Measurements from ENCODE around the gene ATP9B.

ATP9B gene

GRCh38 chr18:79210002-79210910, 141.1 kb downstream of the ATP9B start:
- no peak for TF ChIP-seq CTCF (IDR thresholded peaks at IDR 0.05; ENCODE audit: low read depth, low read length)
- H3K27me3 ChIP-seq (ENCODE audit: insufficient read depth, low read depth, severe bottlenecking) = no peaks in the 10 kb centered on the region
- H3K36me3 ChIP-seq = peaks cover 8% of the 10 kb centered on the region
- H3K27ac ChIP-seq = no peak overlapping the region
- no peaks in the 10 kb centered on the region for H3K9me3 ChIP-seq (ENCODE audit: severe bottlenecking)
- no peak for DNase-seq
- H3K4me3 ChIP-seq (ENCODE audit: low read depth, low read length) = no peak overlapping the region

GRCh38 chr18:79211844-79212243, 142.7 kb downstream of the ATP9B start:
- Histone ChIP-seq H3K9me3 (ENCODE audit: severe bottlenecking) (no peaks in the 10 kb centered on the region), H3K4me3 (ENCODE audit: low read depth, low read length) (no peak overlapping the region), H3K27ac (no peak overlapping the region), H3K36me3 (peaks cover 8% of the 10 kb centered on the region), H3K27me3 (ENCODE audit: insufficient read depth, low read depth, severe bottlenecking) (no peaks in the 10 kb centered on the region)
- no peak for TF ChIP-seq CTCF (IDR thresholded peaks at IDR 0.05; ENCODE audit: low read depth, low read length)
- DNase-seq = no peak

GRCh38 chr18:79214056-79214455, 144.9 kb downstream of the ATP9B start:
- TF ChIP-seq CTCF (IDR thresholded peaks at IDR 0.05; ENCODE audit: low read depth, low read length) = no peak
- Histone ChIP-seq H3K9me3 (ENCODE audit: severe bottlenecking) (no peaks in the 10 kb centered on the region), H3K36me3 (peaks cover 2% of the 10 kb centered on the region), H3K27me3 (ENCODE audit: insufficient read depth, low read depth, severe bottlenecking) (no peaks in the 10 kb centered on the region), H3K4me3 (ENCODE audit: low read depth, low read length) (no peak overlapping the region), H3K27ac (no peak overlapping the region)
- DNase-seq = no peak

- no peak for DNase-seq
- Histone ChIP-seq H3K27me3 (ENCODE audit: insufficient read depth, low read depth, severe bottlenecking) (no peaks in the 10 kb centered on the region), H3K36me3 (peaks cover 2% of the 10 kb centered on the region; the same call in 1 of the 2 replicates), H3K9me3 (ENCODE audit: severe bottlenecking) (no peaks in the 10 kb centered on the region), H3K27ac (no peak overlapping the region), H3K4me3 (ENCODE audit: low read depth, low read length) (no peak overlapping the region)
- no peak for TF ChIP-seq CTCF (IDR thresholded peaks at IDR 0.05; ENCODE audit: low read depth, low read length)
Observed at GRCh38 chr18:79216176-79216575, 147.0 kb downstream of the ATP9B start.

GRCh38 chr18:79217979-79218604, 148.9 kb downstream of the ATP9B start:
- H3K9me3 ChIP-seq (ENCODE audit: severe bottlenecking) = no peaks in the 10 kb centered on the region
- peaks cover 2% of the 10 kb centered on the region; the same call in 1 of the 2 replicates for H3K36me3 ChIP-seq
- H3K27ac ChIP-seq = no peak overlapping the region
- no peak overlapping the region for H3K4me3 ChIP-seq (ENCODE audit: low read depth, low read length)
- no peak for TF ChIP-seq CTCF (IDR thresholded peaks at IDR 0.05; ENCODE audit: low read depth, low read length)
- no peak for DNase-seq
- no peaks in the 10 kb centered on the region for H3K27me3 ChIP-seq (ENCODE audit: insufficient read depth, low read depth, severe bottlenecking)

All from WERI-Rb-1 (cell line).